ENCODE measurements around the gene EXOC6B.
A peak's percentile ranks its signal among the peaks of the same experiment; 100 is the strongest.

EXOC6B gene

GRCh38 chr2:72292433-72292832 lies 533.4 kb downstream of the EXOC6B start:
- TF ChIP-seq, protein P1, sequence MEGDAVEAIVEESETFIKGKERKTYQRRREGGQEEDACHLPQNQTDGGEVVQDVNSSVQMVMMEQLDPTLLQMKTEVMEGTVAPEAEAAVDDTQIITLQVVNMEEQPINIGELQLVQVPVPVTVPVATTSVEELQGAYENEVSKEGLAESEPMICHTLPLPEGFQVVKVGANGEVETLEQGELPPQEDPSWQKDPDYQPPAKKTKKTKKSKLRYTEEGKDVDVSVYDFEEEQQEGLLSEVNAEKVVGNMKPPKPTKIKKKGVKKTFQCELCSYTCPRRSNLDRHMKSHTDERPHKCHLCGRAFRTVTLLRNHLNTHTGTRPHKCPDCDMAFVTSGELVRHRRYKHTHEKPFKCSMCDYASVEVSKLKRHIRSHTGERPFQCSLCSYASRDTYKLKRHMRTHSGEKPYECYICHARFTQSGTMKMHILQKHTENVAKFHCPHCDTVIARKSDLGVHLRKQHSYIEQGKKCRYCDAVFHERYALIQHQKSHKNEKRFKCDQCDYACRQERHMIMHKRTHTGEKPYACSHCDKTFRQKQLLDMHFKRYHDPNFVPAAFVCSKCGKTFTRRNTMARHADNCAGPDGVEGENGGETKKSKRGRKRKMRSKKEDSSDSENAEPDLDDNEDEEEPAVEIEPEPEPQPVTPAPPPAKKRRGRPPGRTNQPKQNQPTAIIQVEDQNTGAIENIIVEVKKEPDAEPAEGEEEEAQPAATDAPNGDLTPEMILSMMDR (conservative IDR thresholded peaks at IDR 0.05; ENCODE audit: low read depth) = no peak
- H3K27ac ChIP-seq = no peak overlapping the region
- ChIA-PET POLR2A (ENCODE audit: low non-redundant PET) (no interaction called here), CTCF (no interaction called here)
- no peak for DNase-seq (ENCODE audit: low spot score)

- POLR2A ChIA-PET (ENCODE audit: low non-redundant PET) = no interaction called here
- no peak for DNase-seq (ENCODE audit: low spot score)
- CTCF ChIA-PET = interaction anchor here (1.3 kb wide), 1 partner anchor 288 kb away, joined by 3 read pairs; no protein-coding TSS in a partner anchor
- TF ChIP-seq, protein P1 (conservative IDR thresholded peaks at IDR 0.05; ENCODE audit: low read depth) = no peak
- no peak overlapping the region for H3K27ac ChIP-seq
These were observed 534.8 kb downstream of the EXOC6B start for GRCh38 chr2:72291059-72291458.

- ChIA-PET POLR2A (ENCODE audit: low non-redundant PET) (no interaction called here), CTCF (no interaction called here)
- TF ChIP-seq, protein P1 (conservative IDR thresholded peaks at IDR 0.05; ENCODE audit: low read depth) = no peak
- no peak overlapping the region for H3K27ac ChIP-seq
- DNase-seq (ENCODE audit: low spot score) = no peak
These were observed 536.1 kb downstream of the EXOC6B start for GRCh38 chr2:72289736-72290135.

GRCh38 chr2:72289283-72289682 lies 536.5 kb downstream of the EXOC6B start:
- no peak for DNase-seq (ENCODE audit: low spot score)
- POLR2A ChIA-PET (ENCODE audit: low non-redundant PET) = no interaction called here
- no peak overlapping the region for H3K27ac ChIP-seq
- TF ChIP-seq, protein P1 (conservative IDR thresholded peaks at IDR 0.05; ENCODE audit: low read depth) = no peak
- CTCF ChIA-PET = no interaction called here

- H3K27ac ChIP-seq = no peak overlapping the region
- TF ChIP-seq, protein P1 (conservative IDR thresholded peaks at IDR 0.05; ENCODE audit: low read depth) = no peak
- CTCF ChIA-PET = no interaction called here
- peak; percentile 9 for DNase-seq (ENCODE audit: low spot score)
- POLR2A ChIA-PET (ENCODE audit: low non-redundant PET) = no interaction called here
These were observed 547.8 kb downstream of the EXOC6B start for GRCh38 chr2:72278046-72278445.

GRCh38 chr2:72276876-72277275 lies 549.0 kb downstream of the EXOC6B start:
- CTCF ChIA-PET = no interaction called here
- TF ChIP-seq, protein P1 (conservative IDR thresholded peaks at IDR 0.05; ENCODE audit: low read depth) = no peak
- POLR2A ChIA-PET (ENCODE audit: low non-redundant PET) = no interaction called here

DNA sequence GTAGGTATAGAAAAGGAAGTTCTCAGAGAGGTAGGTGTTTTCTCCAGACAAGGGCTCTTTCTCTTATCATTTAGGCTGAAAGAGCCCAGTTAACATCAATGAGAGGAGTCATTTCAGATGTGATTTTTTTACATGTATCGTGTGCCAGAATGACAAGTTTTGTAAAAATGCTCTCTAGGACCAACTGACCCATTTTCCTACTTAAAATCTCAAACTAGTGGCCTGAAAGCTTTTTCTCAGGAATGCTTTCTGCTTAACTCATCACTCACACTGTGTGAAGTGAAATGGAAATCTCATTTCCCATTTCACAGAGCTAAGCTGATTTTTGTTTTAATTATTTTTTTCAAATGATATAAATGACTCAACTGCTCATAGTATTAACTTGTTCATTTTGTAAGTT lies 549.5 kb downstream of the EXOC6B start:
- CTCF ChIA-PET = interaction anchor here (0.6 kb wide), 2 partner anchors 90 to 103 kb away, joined by 3 to 4 read pairs; no protein-coding TSS in a partner anchor
- no peak overlapping the region for H3K27ac ChIP-seq
- TF ChIP-seq, protein P1 (conservative IDR thresholded peaks at IDR 0.05; ENCODE audit: low read depth) = no peak
- POLR2A ChIA-PET (ENCODE audit: low non-redundant PET) = no interaction called here
- DNase-seq (ENCODE audit: low spot score) = no peak

More at GRCh38 chr2:72276876-72277275, 549.0 kb downstream of the EXOC6B start:
- DNase-seq (ENCODE audit: low spot score) = no peak
- H3K27ac ChIP-seq = no peak overlapping the region
